A673 (cell line): ENCODE results near the gene MRPL2. TPM values are rescaled to one million over a fixed set of nuclear protein-coding genes. Genes with fewer than 3 reads are reported as not detected.

ENCODE experiments used
- BruUV-seq: library from RNA; stranded (reverse); fragments of 400-500 nt; replicated peaks from 2 replicates; lab custom pipeline; 2021; lab: Mats Ljungman, UMichigan
- CTCF ChIA-PET: fragments of 300-600 bp; sonication (Branson Sonifier 250); formaldehyde crosslinking; loops from one replicate; lab custom pipeline; 2022; ENCODE audit warnings: antibody characterized with exemption; lab: Charles Lee
- POLR2A ChIA-PET: fragments of 300-600 bp; sonication (Branson Sonifier 250); formaldehyde crosslinking; loops from one replicate; lab custom pipeline; 2022; ENCODE audit warnings: antibody characterized with exemption; ENCODE audit not compliant: low non-redundant PET; lab: Charles Lee
- DNase-seq: peaks from one replicate; pipeline ENCODE4 v3.0.0-alpha.2; 2015; ENCODE audit warnings: low spot score
- H3K27ac ChIP-seq: fragments of 200-600 bp; sonication (generic); 2 replicates; pipeline ENCODE4 v1.5.1; 2016; ENCODE audit warnings: mixed run types, low read depth, mild to moderate bottlenecking, mixed read lengths, antibody characterized with exemption, low read length; ENCODE audit not compliant: poor library complexity, severe bottlenecking
- H3K27me3 ChIP-seq: fragments of 200-600 bp; sonication (generic); replicated peaks from 2 replicates; pipeline ENCODE4 v1.6.1; 2017; ENCODE audit warnings: mixed run types, low read depth, mild to moderate bottlenecking, mixed read lengths, antibody characterized with exemption, low read length; ENCODE audit not compliant: insufficient read depth, poor library complexity
- H3K36me3 ChIP-seq: fragments of 200-600 bp; sonication (generic); 2 replicates; pipeline ENCODE4 v1.6.1; 2016; ENCODE audit warnings: mixed run types, mild to moderate bottlenecking, mixed read lengths, antibody characterized with exemption, low read length; ENCODE audit not compliant: insufficient read depth, poor library complexity, severe bottlenecking
- H3K4me1 ChIP-seq: fragments of 200-600 bp; sonication (generic); 2 replicates; pipeline ENCODE4 v1.6.1; 2017; ENCODE audit warnings: mixed run types, mild to moderate bottlenecking, mixed read lengths, antibody characterized with exemption, low read length; ENCODE audit not compliant: insufficient read depth, poor library complexity, severe bottlenecking
- H3K4me3 ChIP-seq: fragments of 200-600 bp; sonication (generic); 2 replicates; pipeline ENCODE4 v1.5.1; 2016; ENCODE audit warnings: low read depth, mixed run types, mild to moderate bottlenecking, mixed read lengths, low read length; ENCODE audit not compliant: poor library complexity, severe bottlenecking
- H3K9me3 ChIP-seq: fragments of 200-600 bp; sonication (generic); 2 replicates; pipeline ENCODE4 v1.6.1; 2016; ENCODE audit warnings: mixed run types, low read depth, mild to moderate bottlenecking, mixed read lengths, antibody characterized with exemption, low read length; ENCODE audit not compliant: poor library complexity, severe bottlenecking
- EZH2 ChIP-seq: fragments of 200-600 bp; sonication (generic); IDR thresholded peaks from 2 replicates; pipeline ENCODE4 v1.6.1; 2017; ENCODE audit warnings: borderline replicate concordance, low read depth, mild to moderate bottlenecking, mixed read lengths, antibody characterized with exemption, low read length; ENCODE audit not compliant: poor library complexity, severe bottlenecking
- intact Hi-C: fragments of 100-400 bp; cut with micrococcal nuclease; formaldehyde crosslinking; loops from one replicate; pipeline ENCODE4 v1.10.0; 2022; ENCODE audit not compliant: unreplicated experiment
- total RNA-seq: library from RNA; stranded (reverse); gene quantifications from 2 replicates; pipeline ENCODE4 v1.2.3, GENCODE V29; 2021
- TF ChIP-seq, protein P1 (sequence below): fragments of 300-800, 200-600 bp; sonication (generic); conservative IDR thresholded peaks from 2 replicates; pipeline ENCODE4 v1.5.1; 2017; ENCODE audit warnings: low read depth, mild to moderate bottlenecking, antibody characterized with exemption, low read length, moderate library complexity, mixed read lengths

The MRPL2 gene
- total RNA-seq, 1 experiment from 2014 or later, result 95.8 TPM

DNA sequence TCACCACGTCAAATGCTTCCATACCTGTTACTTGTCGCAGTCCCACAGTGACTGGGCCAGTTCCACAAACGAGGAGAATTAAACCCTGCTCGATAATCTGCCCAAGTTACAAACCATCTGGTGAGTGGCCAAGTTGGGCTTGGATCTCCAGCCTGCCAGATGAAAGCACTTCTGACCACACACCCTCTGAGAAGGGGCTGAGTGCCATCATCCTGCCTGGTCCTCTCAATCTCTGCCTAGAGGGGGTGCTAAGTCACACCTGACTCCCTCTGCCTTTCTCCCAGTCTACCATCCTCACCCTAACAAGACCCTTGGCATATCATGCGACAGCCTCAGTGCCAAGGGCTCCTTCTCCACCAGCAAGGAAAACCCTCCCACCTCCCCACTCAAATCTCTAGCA, 22.0 kb downstream of the MRPL2 start:
- ChIA-PET CTCF (no interaction called here), POLR2A (interaction anchor here (0.7 kb wide), 1 partner anchor 812 kb away, joined by 6 read pairs; no protein-coding TSS in a partner anchor)
- H3K4me3 ChIP-seq, result no peak overlapping the region
- no peaks in the 10 kb centered on the region for H3K4me1 ChIP-seq
- H3K9me3 ChIP-seq, result no peaks in the 10 kb centered on the region
- intact Hi-C loops, result no loop called here
- H3K36me3 ChIP-seq, result peaks cover 52% of the 10 kb centered on the region
- no TSS peak for BruUV-seq
- H3K27me3 ChIP-seq, result no peaks in the 10 kb centered on the region
- H3K27ac ChIP-seq, result no peak overlapping the region
- no peak for DNase-seq
- TF ChIP-seq, protein P1, sequence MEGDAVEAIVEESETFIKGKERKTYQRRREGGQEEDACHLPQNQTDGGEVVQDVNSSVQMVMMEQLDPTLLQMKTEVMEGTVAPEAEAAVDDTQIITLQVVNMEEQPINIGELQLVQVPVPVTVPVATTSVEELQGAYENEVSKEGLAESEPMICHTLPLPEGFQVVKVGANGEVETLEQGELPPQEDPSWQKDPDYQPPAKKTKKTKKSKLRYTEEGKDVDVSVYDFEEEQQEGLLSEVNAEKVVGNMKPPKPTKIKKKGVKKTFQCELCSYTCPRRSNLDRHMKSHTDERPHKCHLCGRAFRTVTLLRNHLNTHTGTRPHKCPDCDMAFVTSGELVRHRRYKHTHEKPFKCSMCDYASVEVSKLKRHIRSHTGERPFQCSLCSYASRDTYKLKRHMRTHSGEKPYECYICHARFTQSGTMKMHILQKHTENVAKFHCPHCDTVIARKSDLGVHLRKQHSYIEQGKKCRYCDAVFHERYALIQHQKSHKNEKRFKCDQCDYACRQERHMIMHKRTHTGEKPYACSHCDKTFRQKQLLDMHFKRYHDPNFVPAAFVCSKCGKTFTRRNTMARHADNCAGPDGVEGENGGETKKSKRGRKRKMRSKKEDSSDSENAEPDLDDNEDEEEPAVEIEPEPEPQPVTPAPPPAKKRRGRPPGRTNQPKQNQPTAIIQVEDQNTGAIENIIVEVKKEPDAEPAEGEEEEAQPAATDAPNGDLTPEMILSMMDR, result no peak
- TF ChIP-seq EZH2, result no peak

- intact Hi-C loops, result no loop called here
- H3K4me3 ChIP-seq, result no peak overlapping the region
- no peak for DNase-seq
- no peaks in the 10 kb centered on the region for H3K27me3 ChIP-seq
- TF ChIP-seq, protein P1, result no peak
- no peak for TF ChIP-seq EZH2
- CTCF ChIA-PET, result no interaction called here
- H3K4me1 ChIP-seq, result no peaks in the 10 kb centered on the region
- BruUV-seq, result no TSS peak
- no peak overlapping the region for H3K27ac ChIP-seq
- no peaks in the 10 kb centered on the region for H3K9me3 ChIP-seq
- POLR2A ChIA-PET, result interaction anchor here (0.7 kb wide), 1 partner anchor 812 kb away, joined by 6 read pairs; no protein-coding TSS in a partner anchor
- peaks cover 53% of the 10 kb centered on the region for H3K36me3 ChIP-seq
Measured at GRCh38 chr6:43036712-43037111, 22.5 kb downstream of the MRPL2 start.

- H3K9me3 ChIP-seq, result no peaks in the 10 kb centered on the region
- no peak overlapping the region for H3K27ac ChIP-seq
- H3K36me3 ChIP-seq, result peaks cover 49% of the 10 kb centered on the region
- no TSS peak for BruUV-seq
- no peak for TF ChIP-seq EZH2
- TF ChIP-seq, protein P1, result no peak
- ChIA-PET POLR2A (no interaction called here), CTCF (no interaction called here)
- DNase-seq, result no peak
- H3K4me1 ChIP-seq, result no peaks in the 10 kb centered on the region
- no peak overlapping the region for H3K4me3 ChIP-seq
- no peaks in the 10 kb centered on the region for H3K27me3 ChIP-seq
- intact Hi-C loops, result no loop called here
Measured at GRCh38 chr6:43035495-43036194, 23.6 kb downstream of the MRPL2 start.
